CD4-positive, alpha-beta T cell treated with Interferon alpha-2 for 1 hour (primary cell): ENCODE data around the gene SLC47A1.
"Not testable (repeated sequence)": the region's sequence is repeated elsewhere in the genome, so short reads cannot be mapped to it uniquely, and the experiment has no call there.

Source experiments
- DNase-seq, 2 donors: peaks; one replicate each; pipeline ENCODE4 v3.0.0-alpha.2; 2020 to 2022

SLC47A1 gene

DNA sequence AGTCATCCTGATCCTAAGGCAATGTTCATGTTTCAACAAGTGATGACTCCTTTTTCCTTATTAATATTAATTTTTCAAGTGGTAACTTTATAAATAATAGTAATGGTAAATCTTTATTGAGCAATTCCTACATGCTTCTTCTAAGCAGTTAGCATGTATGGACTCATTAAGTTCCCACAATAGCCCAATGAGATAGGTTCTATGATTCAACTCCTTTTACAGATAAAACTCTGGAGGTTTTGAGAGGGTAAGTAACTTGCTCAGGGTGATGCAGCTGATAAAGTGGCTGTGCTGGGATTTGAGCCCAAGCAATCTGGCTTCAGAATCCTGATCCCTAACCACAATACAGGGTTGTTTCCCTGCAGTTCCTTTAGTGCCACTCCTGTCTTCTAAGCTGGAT, 25.3 kb downstream of the SLC47A1 start:
- DNase-seq: no peak

DNA sequence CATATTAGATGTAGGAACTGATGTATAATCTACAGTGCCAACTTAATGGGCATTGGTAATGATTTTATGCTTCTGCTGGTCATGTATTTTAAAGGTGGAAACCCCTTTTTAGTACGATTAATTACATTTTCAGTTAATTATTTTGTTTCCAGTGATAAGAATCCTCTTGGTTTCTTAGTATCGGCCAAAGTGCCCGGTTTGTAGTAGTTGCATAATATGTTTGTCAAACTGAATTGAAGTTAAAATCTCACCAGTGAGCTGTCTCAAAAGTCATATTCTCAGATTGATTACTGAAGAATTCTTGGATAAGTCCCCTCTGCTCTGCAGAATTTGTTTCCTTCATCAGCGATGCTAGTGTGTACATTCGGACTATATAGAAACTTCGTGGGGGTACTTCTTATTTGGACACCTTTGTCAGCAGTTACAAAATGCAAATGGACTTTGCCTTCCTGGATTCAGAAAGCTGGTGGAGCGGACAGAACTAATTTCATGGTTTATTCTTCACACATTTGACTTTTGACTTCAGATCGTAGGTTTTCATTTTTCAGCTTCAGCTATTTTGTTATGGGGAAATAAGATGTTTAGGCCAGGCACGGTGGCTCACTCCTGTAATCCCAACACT, 28.2 kb downstream of the SLC47A1 start:
- DNase-seq: no peak

DNA sequence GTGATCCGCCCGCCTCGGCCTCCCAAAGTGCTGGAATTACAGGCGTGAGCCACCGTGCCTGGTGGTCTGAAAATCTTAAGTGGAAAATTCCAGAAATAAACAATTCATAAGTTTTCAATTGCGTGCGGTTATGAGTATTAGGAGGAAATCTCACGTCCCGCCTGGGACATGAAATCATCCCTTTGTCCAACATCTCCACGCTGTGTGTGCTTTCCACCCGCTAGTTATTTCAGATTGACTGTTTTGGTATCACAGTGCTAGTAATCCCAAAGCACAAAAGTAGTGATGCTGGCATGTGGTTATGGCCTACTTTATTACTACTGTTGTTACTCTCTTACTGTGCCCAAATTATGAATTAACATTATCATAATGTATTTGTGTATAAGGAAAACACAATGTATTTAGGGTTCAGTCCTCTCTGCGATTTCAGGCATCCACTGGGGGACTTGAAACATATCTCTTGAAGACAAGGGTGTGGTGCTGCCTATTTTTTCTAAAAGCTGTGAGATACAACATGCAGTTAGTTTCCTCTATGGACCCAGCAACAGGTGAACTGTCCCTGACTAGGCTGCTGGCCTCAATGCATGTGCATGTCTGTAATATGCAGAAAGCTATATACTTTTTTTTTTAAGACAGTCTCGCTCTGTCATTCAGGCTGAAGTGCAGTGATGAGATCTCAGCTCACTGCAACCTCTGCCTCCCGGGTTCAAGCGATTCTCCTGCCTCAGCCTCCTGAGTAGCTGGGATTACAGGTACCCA, 32.3 kb downstream of the SLC47A1 start:
- DNase-seq: no peak

DNA sequence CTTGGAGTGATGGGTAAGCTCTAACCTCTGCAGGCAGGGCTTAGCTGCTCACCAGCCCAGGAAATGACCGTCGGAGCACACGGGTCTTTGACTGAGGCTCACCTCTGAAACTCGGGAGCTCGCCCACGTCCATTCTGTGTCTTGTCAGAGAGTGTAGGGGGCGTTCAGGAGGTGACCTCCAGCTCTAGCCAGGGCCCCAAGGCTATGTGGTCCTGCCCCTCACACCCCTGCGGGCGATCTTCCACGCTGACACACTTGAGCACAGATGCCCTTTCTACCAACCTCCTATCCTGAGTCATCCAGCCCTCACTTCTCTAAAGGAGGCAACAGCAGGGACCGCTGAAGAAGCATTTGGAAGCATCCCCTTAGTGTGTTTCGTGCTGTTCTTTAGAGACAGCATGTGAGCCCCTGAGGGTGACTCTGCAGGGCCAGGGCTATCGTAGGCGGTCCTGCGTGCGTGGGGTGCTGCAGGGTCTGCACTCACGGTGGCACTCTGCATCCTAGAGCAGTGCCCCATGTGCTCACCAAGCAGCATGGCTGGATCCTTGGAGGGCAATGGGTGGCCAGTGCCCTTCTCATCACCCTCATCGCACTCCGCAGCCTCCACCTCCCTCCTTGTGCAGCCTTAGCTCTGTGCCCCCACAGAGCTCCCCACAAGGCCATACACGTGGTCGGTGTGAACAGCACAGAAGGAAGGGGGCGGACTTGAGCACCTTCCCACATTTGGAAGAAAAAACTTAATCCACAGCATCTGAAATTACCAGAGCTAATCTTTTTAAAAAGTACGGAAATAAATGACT, 33.8 kb downstream of the SLC47A1 start:
- DNase-seq: no peak

DNA sequence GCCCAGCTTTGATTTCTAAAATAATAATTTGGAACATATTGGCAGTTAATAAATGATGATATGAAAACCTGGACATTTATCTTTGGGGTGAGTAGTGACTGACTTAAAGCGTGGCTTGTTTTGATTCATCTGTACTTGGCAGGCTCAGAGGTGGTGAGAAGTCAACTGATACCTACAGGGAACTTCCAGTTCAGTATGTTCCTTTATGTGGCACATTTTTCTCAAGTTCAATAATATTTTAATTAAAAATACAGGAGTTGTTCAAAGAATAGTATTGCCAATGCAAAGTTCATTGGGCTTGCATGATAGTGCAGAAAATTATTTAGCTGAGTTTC, 34.3 kb downstream of the SLC47A1 start:
- DNase-seq: no peak

DNA sequence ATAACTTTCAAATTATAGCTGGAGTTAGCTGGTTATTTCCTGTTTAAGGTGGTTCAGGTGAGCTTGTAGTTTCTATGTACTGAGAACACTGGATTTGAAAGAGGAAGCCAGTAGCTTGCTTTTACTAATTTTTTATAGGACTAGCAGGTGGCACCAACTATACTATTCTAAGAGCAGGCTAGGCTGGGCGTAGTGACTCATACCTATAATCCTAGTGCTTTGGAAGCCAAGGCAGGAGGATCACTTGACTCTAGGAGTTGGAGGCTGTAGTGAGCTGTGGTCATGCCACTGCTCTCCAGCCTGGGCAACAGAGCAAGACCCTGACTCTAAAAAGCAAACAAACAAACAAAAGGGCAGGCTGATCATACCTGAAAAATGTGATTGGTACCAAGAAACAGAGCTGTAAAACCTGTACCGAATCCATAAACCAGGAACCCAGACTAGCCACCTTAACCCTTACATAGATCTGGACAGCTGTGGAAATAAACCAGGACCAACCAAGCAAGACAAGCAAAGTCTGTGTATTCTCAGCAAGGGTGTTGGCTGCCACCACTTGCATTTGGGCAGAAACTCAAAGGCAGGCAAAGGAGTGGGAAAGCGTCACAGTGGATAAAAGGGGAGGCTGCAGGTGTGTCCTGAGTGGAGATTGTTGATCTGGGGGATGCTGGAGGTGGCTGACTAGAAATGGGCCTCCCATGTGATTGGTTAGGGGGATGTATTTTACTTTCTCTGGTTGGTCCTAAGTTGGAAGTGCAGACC, 36.3 kb downstream of the SLC47A1 start:
- no peak for DNase-seq

DNA sequence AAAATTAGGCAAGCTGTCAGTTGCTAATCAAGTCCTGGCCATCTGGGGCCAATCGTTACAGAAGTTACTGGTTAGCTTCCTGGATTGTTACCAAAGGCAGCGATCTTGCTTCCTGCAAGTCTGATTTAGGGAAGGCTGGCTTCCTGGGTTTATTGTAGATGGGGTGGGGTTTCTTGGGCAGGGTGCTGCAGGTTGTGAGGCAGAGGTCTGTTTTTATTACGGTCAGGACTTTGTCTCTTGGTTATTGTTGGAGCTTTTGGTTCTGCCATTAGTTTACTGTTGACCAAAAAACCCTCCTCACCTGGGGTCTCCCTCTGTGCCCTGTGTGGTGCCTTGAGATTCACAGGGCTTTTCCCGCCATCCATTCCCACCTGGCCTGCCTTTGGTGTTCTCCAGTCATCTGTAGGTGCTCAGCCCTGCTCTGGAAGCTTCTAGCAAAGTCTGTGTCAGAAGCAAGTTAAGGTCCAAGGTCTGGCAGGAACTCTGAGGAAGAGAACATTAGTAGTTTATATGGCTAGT, 36.9 kb downstream of the SLC47A1 start:
- no peak for DNase-seq

DNA sequence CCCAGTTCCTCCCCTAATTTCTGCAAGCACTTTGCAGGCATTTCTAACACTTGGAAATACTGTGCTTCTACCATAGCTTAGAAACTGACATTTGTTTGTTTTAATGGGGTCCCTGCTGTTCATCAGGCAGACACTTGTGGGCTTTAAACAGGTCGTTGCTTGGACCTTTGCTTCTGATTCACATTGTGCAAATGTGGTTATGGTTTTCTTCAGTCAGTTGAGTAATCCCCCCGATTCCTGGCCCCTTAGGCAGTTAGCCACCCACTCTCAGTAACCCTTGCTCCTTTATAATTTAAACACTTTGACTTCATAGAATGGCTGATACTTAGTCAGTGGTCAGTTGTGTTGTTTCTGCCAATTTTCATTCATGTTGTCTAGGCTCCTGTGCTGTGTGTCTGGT, 39.4 kb downstream of the SLC47A1 start:
- DNase-seq: no peak

DNA sequence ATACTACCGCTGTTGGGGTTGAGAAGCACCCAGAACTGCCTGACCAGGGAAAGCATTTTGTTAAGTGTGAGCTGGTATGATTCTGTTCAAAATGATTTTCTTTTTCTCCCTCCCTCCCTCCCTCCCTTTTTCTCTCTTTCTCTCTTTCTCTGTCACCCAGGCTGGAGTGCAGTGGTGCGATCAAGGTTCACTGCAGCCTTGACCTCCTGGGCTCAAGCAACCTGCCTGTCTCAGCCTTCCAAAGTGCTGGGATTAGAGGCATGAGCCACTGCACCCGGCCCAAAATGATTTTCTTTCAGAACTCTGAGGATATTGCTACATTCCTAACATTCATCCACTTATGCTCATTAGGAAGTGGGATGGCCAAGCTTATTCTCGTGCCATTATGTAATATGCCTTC, 41.3 kb downstream of the SLC47A1 start:
- DNase-seq: no peak

DNA sequence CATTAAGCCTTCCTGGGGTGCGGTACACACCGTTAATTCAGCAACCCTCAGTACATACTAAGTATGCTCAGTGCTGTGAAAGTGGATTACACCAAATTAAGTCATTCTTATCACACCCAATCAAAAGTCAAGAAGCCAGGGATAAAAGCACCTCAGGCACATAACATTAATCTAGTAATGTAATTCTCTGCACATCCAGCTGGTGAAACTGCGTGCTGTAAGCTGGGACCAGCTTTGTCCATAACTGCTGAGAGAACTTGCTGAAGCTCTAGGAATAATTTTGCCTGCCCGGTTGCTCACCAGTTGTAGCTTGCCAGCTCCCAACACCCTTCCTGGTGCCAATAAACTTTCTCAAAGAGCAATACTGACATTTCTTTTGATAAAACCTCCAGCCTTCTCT, 44.9 kb downstream of the SLC47A1 start:
- DNase-seq: no peak

DNA sequence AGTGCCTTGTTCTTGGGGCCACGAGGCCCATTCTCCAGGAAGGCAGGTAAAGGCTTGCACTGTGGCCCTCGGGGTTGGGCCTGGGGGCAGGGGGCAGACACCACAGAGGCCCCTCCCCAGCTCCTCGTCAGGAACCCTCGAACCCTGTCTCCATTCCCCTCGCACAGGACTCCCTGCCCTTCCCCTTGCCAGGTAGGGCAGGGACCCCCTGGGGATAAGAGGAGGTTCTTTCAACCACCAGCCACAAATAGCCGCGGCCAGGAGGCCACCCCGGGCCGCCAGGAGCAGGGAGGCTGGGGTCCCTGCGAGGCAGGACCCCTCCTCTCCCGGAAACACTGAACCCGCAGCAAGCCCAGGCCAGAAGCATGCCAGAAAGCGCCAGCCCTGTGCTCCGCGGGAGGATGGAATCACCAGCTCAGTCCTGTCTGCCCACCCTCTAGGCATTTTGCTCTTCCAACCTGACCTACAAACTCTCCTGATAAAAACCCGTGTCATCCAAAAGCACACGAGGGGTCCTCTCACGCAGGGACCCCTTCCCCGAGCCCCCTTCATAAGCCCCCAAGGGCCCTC, 45.6 kb downstream of the SLC47A1 start:
- no peak for DNase-seq

DNA sequence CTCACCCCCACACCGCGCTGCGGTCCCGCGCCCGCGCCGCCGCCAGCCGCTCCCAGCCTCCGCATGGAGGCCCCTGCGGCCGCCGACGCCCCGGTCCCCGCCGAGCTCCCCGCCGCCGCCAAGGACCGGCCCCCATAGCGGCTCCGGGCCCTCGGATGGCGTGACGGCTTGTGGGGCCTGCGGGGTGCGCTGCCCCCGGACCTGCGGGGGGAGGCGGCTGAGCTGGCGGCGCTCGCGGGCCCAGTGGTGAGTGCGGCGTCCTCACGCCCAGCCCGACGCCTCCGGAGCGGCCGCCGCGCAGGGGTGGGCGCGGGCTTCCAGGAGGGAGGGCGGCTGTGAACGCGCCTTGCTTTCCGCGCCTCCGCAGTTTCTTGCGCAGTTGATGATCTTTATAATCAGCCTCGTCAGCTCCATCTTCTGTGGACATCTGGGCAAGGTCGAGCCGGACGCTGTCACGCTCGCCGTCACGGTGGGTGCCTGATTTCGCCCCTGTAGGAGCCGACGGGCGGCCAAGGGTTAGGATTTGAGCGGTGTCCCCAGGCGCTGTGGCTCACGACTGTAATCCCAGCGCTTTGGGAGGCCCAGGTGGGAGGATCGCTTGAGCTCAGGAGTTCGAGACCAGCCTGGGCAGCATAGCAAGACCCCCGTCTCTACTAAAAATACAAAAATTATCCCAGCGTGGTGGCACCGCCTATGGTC, 46.4 kb downstream of the SLC47A1 start:
- no peak for DNase-seq

DNA sequence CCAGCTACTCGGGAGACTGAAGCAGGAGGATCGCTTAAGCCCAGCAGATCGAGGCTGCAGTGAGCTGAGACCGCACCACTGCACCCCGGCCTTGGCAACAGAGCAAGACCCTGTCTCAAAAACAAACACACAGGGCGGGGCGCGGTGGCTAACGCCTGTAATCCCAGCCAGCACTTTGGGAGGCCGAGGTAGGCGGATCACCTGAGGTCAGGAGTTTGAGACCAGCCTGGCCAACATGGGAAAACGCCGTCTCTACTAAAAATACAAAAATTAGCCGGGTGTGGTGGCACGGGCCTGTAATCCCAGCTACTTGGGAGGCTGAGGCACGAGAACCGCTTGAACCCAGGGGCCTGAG, 46.9 kb downstream of the SLC47A1 start:
- not testable (repeated sequence) for DNase-seq

DNA sequence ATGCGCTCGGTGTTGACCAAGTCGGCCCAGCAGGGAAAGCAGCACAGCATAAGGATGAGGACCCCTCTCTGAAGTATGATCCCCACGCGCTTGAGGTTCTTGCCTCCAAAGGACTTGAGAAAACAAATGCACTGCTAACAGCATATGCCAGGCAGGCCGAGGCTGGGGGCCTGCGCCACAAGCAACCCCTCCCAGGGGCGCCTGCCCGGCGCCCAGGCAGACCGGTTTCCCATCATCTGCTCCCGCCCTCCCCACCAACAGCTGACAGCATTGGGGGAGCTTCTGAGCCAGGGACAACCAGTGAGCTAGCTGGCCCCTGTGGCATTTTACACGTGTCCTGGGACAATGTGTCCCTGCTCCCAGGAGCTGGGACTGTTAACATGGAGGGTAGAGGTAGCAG, 48.5 kb downstream of the SLC47A1 start:
- not testable (repeated sequence) for DNase-seq

DNA sequence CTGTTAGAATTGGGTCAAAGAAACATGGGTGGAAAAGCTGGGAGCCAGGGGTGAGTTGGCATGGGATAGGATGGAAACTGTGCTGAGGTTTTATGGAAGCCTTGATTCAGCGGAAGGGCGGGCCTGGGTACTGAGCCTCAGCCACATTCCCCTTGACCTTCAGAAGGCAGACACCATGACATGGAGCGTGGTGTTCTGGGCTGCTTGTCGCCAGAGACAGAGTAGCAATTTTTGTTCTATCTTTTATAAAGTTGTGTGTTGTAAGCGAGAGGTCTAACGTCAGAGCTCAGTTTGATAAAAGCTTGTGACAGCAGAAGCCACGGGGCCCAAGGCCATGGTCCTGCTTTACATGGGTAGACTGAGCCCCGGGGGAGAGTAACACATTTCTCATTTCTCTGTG, 50.2 kb downstream of the SLC47A1 start:
- DNase-seq: no peak

DNA sequence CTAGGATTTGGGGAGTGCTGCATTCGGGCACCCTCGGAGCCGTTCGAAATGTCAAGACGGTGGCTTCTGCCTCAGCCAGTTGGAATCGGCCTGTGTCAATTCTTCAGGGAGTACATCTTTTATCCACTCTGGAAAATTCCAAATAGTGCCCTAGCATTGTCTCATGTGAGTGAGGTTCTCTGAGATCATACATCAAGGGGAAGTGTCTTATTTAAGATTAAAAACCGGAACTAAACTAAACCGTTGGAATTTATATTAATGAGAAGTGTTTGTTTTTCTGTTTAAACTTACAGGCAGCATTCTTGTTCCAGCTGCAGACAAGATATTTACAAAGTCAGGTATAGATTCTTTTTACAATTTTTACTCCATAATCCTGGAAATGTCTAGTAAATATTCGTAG, 56.8 kb downstream of the SLC47A1 start:
- DNase-seq: no peak

DNA sequence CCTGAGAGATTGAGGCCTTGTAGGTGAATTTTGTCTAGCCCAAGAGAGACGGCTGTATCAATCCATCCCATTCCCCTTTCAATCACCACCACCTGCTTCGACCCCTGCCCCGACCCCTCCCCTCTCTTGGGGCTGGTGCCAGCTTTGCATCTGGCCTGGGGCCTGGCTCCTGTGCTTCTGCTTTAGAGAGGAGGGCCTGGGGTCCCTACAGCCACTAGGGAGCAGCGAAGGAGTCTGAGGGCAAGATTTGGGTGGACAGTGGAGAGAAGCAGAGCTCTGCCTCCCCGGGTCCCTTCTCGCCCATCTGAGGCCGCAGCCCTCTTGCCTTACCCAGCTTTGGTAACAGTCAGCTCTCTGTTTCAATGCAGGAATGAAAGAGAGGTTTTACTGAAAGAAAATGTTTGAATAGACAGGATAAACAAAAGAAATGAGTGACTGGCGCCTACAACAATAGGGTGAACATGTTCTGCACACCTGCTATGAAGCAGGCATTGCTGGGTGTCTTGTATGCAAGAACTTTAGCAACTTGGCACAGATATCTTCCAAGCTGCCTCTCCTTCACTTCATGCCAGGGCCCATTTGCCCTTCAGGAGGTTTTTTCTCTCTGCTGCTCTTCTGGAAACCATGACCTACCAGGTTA, 57.4 kb downstream of the SLC47A1 start:
- DNase-seq: no peak

DNA sequence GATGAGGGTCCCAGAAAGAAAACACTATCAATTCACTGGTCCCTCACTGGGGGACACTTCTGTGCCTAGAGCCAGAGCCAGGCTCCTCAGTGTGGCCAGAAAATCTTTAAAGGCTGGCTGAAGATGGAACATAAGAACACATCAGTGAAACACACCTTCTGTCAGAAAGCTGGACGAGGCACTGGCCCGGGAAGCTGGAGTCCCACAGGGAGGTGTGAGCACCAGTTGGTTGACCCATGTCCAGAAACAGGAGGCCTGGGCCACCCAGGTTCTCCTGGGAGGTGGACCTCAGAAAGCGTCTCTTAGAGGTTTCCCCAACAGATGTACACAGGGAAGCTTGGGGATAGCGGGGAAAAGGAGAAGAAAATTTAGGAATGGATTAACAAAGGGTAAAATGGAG, 58.7 kb downstream of the SLC47A1 start:
- no peak for DNase-seq

DNA sequence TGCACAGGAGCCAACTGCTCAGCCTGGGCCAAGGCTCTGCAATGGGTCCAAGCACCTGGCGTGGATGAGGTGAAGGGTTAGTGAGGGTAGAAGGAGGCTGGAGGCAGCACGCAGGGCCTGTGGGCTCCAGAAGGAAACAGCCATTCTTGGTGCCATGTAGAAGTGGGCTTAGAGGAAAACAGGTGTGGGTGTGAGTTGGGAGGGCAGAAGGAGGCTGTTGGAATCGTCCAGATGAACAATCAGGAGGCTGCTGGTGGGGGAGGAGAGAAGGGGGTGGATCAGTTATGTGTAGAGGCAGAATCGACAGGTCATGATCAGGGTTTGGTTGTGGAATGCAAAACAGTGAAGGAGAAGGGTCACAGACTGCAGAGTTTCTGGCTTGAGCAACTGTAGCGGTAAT, 63.2 kb downstream of the SLC47A1 start:
- DNase-seq: no peak

DNA sequence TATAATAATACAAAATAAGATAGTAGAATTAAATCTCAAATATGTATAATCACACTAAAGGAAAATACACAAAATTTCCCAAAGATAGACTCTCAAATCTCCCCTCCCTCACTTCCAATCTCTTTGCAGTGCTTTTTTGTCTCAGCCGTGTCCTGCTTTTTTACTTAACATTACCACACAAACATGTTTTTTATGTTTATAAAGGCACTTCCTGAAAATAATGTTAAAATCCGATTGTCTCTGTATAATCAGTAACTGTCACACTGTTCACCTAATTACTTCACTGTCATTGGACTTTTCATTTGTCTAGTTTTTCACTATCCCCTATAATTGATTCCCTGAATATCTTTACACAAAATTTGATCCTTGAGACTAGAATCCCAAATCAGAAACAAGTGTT, 76.7 kb downstream of the SLC47A1 start:
- DNase-seq: no peak

DNA sequence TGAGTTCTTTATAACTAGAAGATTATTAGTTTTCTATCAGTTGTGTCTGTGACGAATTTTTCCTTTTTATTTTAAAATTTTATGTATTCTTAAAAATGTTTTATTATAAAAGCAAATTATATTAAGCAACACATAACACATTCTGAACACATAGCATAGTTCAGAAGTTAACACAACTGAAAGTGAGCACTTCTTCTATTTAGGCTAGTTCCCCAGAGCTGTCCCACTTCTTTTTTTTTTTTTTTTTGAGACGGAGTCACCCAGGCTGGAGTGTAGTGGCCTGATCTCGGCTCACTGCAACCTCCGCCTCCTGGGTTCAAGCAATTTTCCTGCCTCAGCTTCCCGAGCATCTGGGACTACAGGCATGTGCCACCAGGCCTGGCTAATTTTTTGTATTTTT, 77.2 kb downstream of the SLC47A1 start:
- DNase-seq: no peak

DNA sequence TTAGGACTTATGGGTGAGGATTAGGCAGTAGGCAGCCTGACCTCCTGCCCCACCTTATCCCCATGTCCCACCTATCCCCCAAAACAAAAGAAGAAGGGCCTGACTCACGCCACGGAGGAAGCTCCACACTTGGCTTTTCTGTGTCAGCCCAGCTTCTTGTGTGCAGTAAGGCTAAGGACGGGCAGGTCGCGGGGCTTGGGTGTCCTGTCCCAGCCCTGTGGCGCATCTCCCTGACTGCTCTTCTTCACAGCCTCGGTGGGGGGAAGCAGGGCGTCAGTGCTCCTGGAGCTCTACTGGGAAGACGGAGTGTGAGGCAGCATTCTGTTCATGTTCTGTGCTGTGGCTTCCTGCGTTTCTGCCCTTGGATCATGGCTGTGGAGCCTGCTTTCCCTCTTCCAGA, 80.3 kb downstream of the SLC47A1 start:
- no peak for DNase-seq
